ENCODE data around the gene FHIT.

FHIT gene

DNA sequence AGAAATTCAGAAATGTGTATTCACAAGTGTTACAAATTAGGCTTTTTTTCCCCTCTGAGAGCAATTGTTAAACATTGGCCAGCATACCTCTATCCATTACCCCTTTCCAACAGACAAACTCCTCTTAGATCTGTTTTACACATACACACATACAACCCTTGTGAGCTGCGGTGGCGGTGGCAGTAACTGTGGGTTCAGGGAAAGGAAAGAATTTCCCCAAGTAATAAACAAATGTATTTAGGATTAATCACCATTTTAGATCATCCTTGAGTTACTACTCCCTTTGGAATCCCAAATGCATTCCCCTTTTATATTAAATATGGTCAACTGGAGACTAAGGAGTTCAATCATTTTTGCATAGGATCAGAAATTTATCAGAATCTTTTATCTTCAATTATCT is 667.0 kb downstream of the FHIT start:
- TF ChIP-seq, protein P1, sequence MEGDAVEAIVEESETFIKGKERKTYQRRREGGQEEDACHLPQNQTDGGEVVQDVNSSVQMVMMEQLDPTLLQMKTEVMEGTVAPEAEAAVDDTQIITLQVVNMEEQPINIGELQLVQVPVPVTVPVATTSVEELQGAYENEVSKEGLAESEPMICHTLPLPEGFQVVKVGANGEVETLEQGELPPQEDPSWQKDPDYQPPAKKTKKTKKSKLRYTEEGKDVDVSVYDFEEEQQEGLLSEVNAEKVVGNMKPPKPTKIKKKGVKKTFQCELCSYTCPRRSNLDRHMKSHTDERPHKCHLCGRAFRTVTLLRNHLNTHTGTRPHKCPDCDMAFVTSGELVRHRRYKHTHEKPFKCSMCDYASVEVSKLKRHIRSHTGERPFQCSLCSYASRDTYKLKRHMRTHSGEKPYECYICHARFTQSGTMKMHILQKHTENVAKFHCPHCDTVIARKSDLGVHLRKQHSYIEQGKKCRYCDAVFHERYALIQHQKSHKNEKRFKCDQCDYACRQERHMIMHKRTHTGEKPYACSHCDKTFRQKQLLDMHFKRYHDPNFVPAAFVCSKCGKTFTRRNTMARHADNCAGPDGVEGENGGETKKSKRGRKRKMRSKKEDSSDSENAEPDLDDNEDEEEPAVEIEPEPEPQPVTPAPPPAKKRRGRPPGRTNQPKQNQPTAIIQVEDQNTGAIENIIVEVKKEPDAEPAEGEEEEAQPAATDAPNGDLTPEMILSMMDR (IDR thresholded peaks at IDR 0.05; ENCODE audit: low read depth, low read length), result no peak
- H3K4me3 ChIP-seq (ENCODE audit: low read depth, low read length), result no peak overlapping the region

GRCh38 chr3:60582288-60582687 is 669.0 kb downstream of the FHIT start:
- TF ChIP-seq, protein P1 (IDR thresholded peaks at IDR 0.05; ENCODE audit: low read depth, low read length), result no peak
- H3K4me3 ChIP-seq (ENCODE audit: low read depth, low read length), result no peak overlapping the region

- TF ChIP-seq, protein P1 (IDR thresholded peaks at IDR 0.05; ENCODE audit: low read depth, low read length), result no peak
- H3K4me3 ChIP-seq (ENCODE audit: low read depth, low read length), result no peak overlapping the region
Measured at GRCh38 chr3:60580809-60581208, 670.4 kb downstream of the FHIT start.

GRCh38 chr3:60579734-60580133 is 671.5 kb downstream of the FHIT start:
- no peak overlapping the region for H3K4me3 ChIP-seq (ENCODE audit: low read depth, low read length)
- TF ChIP-seq, protein P1 (IDR thresholded peaks at IDR 0.05; ENCODE audit: low read depth, low read length), result no peak

DNA sequence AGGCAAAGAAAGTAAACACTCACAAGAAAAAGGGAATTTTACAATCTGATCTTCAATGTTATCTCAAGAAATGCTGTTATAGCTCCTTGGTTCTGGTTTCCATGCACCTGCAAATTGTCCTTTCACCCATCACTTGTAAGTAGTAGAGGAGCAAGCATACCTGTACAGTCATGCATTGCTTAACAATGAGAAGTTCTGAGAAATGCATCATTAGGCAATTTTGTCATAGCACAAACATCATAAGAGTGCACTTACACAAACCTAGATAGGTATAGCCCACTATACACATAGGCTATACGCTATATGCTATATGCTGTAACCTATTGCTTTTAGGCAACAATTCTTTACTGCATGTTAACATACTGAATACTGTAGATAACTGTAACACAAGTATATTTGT is 672.3 kb downstream of the FHIT start:
- no peak overlapping the region for H3K4me3 ChIP-seq (ENCODE audit: low read depth, low read length)
- TF ChIP-seq, protein P1 (IDR thresholded peaks at IDR 0.05; ENCODE audit: low read depth, low read length), result no peak

GRCh38 chr3:60577601-60578000 is 673.7 kb downstream of the FHIT start:
- no peak overlapping the region for H3K4me3 ChIP-seq (ENCODE audit: low read depth, low read length)
- TF ChIP-seq, protein P1 (IDR thresholded peaks at IDR 0.05; ENCODE audit: low read depth, low read length), result no peak

- TF ChIP-seq, protein P1 (IDR thresholded peaks at IDR 0.05; ENCODE audit: low read depth, low read length), result no peak
- H3K4me3 ChIP-seq (ENCODE audit: low read depth, low read length), result no peak overlapping the region
Measured at GRCh38 chr3:60575718-60576272, 675.5 kb downstream of the FHIT start.
